GM19452 (cell line): Measurements from ENCODE around the gene NFKBIZ.

Experiments
- ATAC-seq: cut with Tn5 transposase; IDR thresholded peaks from one replicate; pipeline ENCODE4 v1.9.1; 2021; ENCODE audit not compliant: unreplicated experiment

Gene NFKBIZ, protein sequence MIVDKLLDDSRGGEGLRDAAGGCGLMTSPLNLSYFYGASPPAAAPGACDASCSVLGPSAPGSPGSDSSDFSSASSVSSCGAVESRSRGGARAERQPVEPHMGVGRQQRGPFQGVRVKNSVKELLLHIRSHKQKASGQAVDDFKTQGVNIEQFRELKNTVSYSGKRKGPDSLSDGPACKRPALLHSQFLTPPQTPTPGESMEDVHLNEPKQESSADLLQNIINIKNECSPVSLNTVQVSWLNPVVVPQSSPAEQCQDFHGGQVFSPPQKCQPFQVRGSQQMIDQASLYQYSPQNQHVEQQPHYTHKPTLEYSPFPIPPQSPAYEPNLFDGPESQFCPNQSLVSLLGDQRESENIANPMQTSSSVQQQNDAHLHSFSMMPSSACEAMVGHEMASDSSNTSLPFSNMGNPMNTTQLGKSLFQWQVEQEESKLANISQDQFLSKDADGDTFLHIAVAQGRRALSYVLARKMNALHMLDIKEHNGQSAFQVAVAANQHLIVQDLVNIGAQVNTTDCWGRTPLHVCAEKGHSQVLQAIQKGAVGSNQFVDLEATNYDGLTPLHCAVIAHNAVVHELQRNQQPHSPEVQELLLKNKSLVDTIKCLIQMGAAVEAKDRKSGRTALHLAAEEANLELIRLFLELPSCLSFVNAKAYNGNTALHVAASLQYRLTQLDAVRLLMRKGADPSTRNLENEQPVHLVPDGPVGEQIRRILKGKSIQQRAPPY

DNA sequence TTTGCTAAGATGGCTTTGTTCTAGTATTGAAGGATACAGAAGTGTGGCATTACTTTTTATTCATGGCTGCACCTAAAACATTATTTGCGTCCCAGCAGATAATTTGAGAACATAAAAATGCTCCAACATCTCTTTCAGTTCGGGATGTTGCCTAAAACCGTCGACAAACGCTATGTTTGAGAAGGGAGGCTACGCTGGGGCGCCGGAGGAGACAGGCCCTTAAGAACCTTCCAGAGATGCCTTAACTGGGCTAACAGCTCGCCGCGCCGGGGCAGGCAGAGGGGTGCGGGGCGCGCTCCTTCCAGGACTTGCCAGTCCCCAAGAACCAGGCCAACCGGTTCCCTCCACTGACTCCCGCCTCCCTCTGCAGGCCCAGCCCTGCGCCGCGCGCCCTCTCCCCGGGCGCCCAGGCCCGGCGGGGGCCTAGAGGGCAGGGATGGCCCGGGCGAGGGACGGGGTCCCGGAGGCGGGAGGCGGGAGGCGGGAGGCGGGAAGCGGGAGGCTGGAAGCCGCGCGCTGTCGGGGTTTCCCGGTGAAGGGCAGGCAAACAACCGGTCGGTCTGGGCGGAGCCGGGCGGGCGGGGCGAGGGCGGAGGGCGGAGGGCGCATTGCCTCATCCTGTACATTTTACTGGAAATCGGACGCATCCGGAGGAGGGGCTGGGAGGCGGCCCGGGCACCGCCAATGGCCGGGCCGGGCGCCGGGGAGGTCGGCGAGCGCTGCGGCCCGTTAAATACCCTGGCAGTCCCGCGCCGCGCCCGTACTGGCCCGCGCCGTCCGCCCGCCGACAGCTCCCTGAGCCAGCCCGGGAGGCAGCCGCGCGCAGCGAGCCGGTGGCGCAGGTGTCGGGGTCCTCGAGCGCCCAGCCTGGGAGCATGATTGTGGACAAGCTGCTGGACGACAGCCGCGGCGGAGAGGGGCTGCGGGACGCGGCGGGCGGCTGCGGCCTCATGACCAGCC, at the start of gene NFKBIZ:
Gene NFKBIZ, plus strand, starts transcription at position 761 of the 960 bp plus-strand sequence. Its CDS starts 115 bp downstream, at position 876.
- peak; percentile 70 for ATAC-seq

DNA sequence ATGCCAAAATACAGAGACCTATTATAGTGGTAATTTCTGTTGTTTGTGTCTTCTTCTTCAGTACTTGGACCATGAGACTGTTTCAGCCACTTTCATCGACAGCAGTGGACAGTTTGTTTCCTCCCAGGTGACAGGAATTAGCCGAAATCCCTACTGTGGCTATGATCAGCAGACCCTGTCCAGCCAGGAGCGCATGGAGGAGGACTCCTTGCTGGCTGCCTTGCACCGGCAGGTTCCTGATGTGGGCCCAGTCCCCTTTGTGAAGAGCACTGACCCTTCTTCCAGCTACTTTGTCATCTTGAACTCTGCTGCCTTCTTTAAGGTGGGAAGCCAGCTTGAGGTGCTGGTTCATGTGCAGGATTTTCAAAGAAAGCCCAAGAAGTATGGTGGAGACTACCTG, 48.1 kb upstream of the NFKBIZ start:
- no peak for ATAC-seq

DNA sequence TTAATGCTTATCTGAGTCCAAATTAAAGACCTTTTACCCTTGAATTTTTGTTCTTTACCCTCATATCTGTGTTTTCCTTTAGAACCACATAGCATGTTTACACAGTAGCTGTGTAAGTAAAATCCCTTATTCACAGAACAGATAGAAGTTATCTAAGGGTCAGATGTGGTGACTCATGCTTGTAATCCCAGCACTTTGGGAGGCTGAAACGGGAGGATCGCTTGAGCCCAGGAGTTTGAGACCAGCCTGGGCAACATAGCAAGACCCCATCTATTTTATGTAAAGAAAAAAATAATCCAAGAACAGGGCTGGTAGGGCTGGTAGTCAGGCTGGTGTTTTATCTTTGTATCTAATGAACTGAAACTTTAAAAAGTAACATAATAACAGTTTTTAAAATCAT, 47.1 kb upstream of the NFKBIZ start:
- ATAC-seq, result no peak

DNA sequence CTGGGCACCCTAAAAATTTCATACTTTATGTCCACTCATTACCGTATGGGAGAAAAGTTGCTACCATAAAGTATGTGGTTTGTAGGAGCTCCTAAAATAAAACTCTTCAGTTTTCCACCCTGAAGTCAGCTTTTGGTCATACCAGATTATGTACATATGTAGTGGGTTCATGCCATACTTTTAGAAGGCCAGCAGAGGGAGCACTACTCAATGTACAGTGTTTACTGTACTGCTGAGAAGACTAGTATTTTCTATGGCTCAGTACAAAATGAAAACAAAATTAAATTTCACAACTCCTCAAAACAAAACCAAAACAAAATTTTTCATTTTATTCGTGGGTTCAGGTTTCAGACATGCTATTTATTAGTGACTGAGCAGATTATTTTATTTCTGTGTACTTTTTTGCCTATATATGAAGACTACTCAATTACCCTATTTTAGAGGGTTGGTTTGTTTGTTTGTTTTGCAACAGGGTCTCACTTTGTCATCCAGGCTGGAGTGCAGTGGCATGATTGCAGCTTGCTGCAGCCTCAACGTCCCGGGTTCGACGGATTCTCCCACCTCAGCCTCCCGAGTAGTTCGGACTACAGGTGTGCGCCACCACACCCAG, 46.0 kb upstream of the NFKBIZ start:
- ATAC-seq, result peak; percentile 98

DNA sequence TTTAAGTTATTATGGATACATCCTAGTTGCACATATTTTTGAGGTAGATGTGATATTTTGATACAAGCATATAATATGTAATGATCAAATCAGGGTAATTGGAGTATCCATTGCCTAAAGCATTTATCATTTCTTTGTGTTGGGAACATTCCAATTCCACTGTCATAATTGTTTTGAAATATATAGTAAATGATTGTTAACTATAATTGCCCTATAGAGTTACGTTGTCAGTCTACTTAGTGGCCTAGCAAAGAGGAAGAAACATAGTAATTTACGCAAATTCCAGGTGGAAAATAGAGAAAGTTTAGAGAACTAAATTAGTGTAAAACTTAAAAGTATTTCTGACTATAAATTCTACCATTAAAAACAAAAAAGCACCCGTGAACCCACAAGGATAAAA, 45.4 kb upstream of the NFKBIZ start:
- ATAC-seq, result no peak

DNA sequence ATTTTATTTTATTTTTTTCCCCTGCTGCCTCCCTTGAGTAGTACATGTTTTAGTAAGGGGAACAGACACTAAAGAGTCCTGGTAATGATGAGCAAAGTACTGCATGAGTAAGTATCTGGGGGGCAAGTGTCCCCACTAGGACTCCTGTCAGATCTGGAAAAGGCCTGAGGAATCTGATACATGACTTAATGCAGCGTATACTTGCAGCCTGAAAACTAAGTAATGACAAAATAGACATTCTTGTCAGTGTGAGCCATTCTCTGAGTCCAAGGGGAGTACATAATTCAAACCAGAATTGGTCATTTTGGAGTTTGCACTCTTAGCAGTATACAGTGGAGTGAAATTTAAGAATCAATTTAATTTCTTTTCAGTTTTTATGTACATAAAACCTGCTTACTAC, 42.8 kb upstream of the NFKBIZ start:
- no peak for ATAC-seq

DNA sequence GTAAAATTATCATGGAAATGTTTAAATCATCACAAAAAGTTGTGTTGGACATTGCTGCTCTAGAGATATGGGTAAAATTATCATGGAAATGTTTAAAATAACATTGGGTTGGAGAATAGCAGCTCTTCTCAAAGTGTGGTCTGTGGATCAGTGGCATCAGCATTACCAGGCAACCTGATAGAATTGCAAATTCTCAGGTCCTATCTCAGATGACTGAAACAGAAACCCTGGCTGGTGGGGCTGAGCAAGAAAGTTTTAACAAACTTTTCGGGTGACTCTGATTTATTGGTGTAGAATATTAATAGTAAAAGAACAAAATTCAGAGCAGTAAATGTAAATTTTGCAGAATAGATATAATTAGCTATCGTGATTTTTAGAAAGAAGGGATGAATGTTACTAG, 41.4 kb upstream of the NFKBIZ start:
- peak; percentile 58 for ATAC-seq

DNA sequence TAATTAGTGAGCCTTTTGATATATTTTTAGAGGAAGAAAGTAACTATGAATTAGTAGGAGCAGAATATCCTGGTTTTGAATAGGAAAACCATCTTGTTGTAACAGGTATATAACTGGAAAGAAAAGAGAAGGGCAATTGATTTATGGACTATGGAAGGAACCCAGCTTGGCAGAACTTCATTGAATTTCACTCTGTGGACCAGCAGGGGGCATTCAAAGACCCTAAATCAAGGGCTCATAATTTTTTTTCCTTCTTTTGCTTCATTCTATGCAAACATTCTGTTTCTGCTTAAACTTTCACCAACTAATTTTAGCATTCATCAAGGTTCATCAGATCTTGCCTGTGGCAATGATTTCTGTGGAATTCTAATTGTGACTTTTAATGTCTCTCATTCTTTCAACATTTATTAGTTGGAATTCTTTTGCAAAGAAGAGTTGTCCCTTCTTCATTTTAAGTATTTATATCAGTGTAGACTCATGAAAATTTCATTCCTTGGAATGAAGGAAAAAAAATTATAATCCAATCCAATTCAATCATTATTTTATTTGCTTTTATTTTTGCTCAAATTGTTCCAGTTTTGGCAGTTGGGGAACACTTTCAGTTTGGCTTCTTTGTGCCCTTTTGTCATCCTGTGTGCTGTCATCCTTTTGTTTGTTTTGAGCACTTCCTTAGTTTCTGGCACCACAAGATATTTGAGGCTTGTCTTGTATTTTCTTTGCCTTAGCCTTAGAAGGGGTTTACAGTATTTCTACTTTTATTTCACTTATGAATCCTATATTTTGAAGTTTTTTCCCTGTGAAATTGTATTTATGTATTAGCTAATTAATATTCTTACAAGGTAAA, 39.9 kb upstream of the NFKBIZ start:
- no peak for ATAC-seq

DNA sequence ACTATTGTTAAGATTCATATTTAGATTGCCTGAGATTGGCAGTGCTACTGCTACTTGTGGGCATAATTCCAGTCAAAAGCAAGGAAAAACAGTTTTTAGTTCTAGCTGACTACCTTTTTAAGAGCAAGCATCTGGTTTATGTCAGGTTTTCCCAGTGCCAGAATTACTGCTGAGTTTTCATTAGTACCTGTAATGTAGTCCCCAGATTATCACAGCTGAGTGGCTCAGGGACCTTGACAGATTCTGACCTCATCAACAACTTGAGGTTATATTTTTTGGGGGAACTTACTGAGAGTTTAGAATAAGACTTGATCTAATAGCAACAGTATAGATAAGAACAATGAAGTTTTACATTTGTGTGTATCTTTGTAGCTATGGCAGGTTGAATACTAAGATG, 39.3 kb upstream of the NFKBIZ start:
- no peak for ATAC-seq

DNA sequence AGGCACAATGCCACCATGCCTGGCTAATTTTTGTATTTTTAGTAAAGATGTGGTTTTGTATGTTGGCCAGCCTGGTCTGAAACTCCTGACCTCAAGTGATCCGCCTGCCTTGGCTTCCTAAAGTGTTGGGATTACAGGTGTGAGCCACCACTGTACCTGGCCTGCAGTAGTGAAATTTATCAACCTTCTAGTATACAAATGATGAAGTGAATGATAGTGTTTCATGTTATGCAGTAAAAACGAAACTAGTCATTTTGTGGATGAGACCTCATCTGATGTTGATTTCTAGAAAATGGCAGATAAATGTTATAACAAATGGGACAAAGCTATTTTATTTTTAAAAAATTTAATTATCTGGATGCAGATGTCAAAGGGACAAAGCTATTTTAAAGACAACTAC, 37.4 kb upstream of the NFKBIZ start:
- ATAC-seq, result no peak

DNA sequence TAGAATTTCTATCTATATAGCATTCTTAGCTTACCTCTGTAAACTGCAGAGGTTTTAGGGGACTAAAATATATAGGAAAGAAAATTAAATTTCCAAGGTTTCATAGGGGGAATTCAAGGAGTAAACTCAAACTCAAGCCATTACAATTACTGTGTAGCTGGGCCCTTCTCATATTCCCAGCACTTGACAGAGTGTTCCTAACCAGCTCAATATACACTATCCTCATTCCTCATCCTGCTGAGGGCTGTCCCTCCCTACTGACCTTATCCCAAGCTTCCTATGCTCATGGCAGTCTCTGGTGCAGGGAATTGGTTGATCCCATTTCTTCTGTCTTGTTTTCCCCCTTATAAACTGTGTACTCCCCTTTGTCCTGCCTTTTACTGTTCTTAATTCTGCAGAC, 36.4 kb upstream of the NFKBIZ start:
- ATAC-seq, result no peak

DNA sequence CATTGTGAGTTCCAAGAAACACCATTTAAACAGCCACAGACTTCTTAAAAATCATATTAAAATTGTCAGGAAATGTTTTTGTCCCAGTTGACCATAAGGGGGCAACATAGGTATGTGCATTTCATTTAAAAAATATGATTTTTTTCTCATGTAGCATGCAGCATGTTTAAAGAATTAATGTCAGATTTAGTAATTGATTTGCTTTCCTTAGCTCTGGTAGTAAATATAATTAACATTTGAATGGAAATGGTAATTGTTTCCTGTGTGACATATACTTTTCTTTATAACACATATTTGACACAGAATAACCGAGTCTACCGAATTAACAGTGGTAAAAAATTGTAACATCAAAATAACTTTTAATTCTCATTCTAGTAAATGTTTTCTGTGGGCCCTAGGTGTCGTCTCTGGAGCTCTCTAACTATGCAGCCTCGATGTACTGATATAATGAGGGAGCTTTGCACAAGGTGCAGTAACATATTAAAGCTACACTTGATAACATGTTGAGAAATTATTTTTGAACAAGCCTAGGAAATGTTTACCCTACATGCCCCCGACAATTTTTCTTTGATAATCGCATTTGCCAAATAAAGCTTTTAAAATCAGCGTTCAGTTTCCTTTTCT, 35.4 kb upstream of the NFKBIZ start:
- no peak for ATAC-seq

DNA sequence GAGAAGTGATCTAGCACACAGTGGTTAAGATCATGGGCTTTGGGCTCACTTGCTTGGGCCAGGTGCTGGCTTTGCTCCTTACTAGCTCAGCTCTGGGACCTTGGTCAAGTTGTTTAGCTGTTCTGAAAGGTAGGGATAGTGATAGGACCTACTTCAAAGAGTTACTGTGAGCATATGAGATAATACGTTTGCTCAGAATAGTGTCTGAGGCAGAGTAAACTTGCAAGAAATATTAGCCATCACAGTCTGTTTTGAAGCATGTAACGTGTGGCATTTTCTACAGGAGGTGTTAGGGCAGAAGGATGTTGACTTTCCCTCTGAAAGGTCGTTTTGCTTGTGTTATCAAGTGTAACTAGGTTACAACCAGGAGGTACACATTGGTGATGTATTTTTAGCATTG, 34.5 kb upstream of the NFKBIZ start:
- ATAC-seq, result no peak

DNA sequence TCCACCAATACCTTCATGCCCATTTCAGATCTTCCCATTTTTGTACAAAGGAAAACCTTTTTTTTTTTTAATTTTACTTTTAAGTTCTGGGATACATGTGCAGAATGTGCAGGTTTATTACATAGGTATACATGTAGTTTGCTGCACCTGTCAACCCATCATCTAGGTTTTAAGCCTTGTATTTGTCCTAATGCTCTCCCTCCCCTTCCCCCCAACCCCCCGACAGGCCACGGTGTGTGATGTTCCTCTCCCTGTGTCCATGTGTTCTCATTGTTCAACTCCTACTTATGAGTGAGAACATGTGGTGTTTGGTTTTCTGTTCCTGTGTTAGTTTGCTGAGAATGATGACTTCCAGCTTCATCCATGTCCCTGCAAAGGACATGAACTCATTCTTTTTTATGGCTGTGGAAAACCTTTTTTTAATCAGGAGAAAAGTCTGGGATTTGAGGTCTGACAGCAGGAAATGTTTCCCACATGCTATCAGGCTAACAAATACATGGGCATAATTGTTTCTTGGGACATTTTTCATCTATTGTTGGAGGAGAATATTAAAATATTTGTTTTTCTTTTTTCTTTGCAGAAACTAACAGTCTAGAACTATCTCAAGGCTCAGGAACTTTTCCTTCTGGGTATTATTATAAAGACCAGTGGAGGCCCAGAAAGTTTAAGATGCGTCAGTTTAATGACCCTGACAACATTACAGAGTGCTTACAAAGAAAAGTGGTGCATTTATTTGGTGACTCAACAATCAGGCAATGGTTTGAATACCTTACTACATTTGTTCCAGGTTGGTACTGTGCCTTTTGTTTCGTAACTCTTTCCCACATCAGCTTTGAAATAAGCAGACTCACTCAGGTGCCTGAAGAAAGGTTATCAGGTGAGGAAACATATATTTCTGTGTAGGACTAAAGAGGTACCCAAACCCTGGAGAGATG, 32.8 kb upstream of the NFKBIZ start:
- no peak for ATAC-seq

DNA sequence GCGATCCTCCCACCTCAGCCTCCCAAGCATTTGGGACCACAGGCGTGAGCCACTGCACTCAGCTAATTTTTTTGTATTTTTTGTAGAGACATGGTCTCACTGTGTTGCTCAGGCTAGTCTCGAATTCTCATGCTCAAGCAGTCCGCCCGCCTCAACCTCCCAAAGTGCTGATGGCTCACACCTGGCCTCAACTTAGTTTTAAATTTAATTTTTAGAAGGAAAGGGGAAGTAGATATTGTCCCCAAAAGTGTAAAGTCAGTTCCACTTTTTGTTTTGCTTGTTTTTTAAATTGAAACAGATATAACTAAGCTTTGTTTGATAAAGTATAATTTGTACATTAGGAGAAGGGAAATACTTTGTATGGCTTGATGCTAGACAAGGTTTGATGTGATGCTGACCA, 31.3 kb upstream of the NFKBIZ start:
- ATAC-seq, result no peak

DNA sequence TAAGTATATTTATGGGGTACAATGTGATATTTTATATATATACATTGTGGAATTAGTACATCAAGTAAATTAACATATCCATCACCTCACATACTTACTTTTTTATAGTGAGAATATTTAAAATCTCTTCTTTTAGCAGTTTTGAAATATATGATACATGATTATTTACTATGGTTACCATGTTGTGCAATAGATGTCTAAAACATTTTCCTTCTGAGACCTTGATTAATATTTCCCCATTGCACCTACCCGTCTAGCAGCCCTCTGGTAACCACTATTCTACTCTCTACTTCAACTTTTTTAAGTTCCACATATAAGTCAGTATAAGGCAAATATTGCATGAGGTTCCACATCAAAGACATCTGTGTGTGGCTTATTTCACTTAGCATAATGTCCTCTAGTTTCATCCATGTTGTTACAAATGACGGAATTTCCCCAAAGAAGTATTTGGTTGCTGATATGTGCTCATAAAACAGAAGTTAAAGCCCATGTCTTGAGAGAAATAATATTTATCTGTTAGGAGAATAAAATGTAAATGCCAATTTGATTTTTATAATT, 29.6 kb upstream of the NFKBIZ start:
- ATAC-seq, result peak; percentile 52

DNA sequence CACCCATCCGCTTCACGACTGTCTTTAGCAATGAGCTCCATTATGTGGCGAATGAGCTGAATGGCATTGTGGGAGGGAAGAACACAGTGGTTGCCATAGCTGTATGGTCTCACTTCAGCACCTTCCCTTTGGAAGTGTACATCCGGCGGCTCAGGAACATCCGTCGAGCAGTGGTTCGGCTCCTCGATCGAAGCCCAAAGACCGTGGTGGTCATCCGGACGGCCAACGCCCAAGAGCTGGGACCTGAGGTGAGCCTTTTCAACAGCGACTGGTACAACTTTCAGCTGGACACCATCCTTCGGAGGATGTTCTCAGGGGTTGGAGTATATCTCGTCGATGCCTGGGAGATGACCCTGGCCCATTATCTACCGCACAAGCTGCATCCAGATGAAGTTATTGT, 27.8 kb upstream of the NFKBIZ start:
- no peak for ATAC-seq

DNA sequence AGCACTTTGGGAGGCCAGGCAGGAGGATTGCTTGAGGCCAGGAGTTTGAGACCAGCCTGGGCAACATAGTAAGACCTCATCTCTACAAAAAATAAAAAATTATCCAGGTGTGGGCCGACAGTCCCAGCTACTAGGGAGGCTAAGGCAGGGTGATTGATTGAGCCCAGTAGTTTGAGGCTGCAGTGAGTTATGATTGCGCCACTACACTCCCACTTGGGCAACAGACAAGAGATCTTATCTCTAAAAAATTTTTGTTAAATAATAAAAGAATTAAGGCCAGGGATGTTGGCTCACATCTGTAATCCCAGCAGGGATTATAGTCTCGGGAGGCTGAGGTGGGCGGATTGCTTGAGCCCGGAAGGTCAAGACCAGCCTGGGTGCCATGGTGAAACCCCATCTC, 25.8 kb upstream of the NFKBIZ start:
- ATAC-seq, result no peak
